ENCODE results near the gene HLA-E.

- TF ChIP-seq GATA3 (IDR thresholded peaks at IDR 0.05; ENCODE audit: low read depth, low read length) (no peak), GATA2 (IDR thresholded peaks at IDR 0.05; ENCODE audit: low read depth, low read length) (no peak)
Observed at GRCh38 chr6:30444451-30444742, 44.9 kb upstream of the HLA-E start.

All from SH-SY5Y (cell line).